K562 treated with DMSO at 1 percent for 24 hours (cell line): ENCODE results near the gene CC2D1B. TPM values are rescaled to one million over a fixed set of nuclear protein-coding genes. Genes with fewer than 3 reads are reported as not detected.

Experiments used
- total RNA-seq: library from RNA; unstranded; fragments of 300-600 nt; gene quantifications from 2 replicates; pipeline ENCODE4 v1.2.3, GENCODE V29; 2022; ENCODE audit warnings: low read depth; ENCODE audit not compliant: insufficient read depth

The CC2D1B gene
- total RNA-seq, result 39.6 and 40.8 TPM in 2 replicates

DNA sequence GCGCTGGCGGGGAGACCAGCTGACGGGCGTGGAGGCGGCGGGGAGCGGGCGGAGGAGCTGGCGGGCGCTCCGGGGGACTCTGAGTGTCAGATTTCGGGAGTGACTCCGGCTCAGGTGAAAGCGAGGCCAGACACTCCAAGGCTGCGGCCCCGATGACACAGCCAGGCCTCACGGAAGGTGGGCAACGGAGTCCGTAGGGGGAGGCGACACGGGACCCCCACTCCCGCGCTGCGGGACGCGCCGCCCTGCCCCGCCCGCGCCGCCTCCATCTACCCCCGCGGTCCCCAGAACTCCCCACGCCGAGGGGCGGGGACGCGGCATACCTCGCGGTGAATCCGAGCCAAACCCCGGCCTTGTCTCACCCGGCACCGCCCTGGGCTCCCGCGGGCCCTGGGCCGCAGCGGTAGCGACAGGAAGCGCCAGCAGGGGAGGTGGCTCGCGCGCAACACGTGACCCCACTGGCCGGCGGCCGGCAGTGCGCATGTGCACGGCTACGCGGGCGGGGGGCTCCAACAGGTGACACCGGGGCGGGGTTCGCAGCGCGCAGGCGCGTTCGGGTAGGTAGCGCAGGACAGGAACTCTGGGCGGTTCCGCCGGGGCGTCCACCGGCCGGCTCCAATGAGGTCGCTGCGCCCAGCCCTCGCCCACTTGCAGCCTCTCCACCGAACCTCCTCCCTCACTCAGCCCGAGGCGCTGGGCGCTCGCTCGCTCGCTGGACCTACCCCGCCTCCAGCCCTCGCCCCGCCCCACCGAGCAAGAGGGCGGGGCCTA, at the start of gene CC2D1B:
Gene CC2D1B, minus strand, starts transcription at position 460 of the 771 bp plus-strand sequence. CDS start 1,585 bp downstream, outside the sequence.

GRCh38 chr1:52404116-52404974, 38.3 kb upstream of the CC2D1B start, which contains the start of the genes ORC1 and PRPF38A:
TSS of gene ORC1 (minus strand) at chr1:52404423. CDS start at chr1:52402223, 2,200 bp downstream.
TSS of gene PRPF38A (plus strand) at chr1:52404602. CDS start at chr1:52404750, 148 bp downstream.

Other genes with a start within 250 kb of the CC2D1B start
- 5.4 and 6.5 TPM in 2 replicates for gene ZFYVE9, start 224.1 kb downstream of the CC2D1B start, total RNA-seq
- 43.4 and 43.8 TPM in 2 replicates for gene ORC1, start 38.2 kb upstream of the CC2D1B start, total RNA-seq
- 38.2 and 39.0 TPM in 2 replicates for gene PRPF38A, start 38.4 kb upstream of the CC2D1B start, total RNA-seq
- 36.4 and 43.2 TPM in 2 replicates for gene TUT4, start 186.9 kb upstream of the CC2D1B start, total RNA-seq
- gene GPX7, start 236.2 kb upstream of the CC2D1B start, total RNA-seq, result not detected in 2 replicates